Hepatocyte (in vitro differentiated cells): Measurements from ENCODE around the gene HDAC8. TPM values are rescaled to one million over a fixed set of nuclear protein-coding genes. Genes with fewer than 3 reads are reported as not detected.

Experiments
- DNase-seq: peaks from one replicate; pipeline ENCODE4 v3.0.0-alpha.2; 2016; ENCODE audit warnings: low spot score
- H2AFZ ChIP-seq: fragments of 200-600 bp; sonication (generic); 2 replicates; pipeline ENCODE4 v1.6.0; 2016; ENCODE audit warnings: antibody characterized with exemption, mild to moderate bottlenecking
- H3K27ac ChIP-seq: fragments of 200-600 bp; sonication (generic); 2 replicates; pipeline ENCODE4 v1.5.1; 2016; ENCODE audit warnings: mild to moderate bottlenecking
- H3K27me3 ChIP-seq: fragments of 200-600 bp; sonication (generic); 2 replicates; pipeline ENCODE4 v1.6.1; 2016
- H3K36me3 ChIP-seq: fragments of 200-600 bp; sonication (generic); replicated peaks from 2 replicates; pipeline ENCODE4 v1.5.1; 2016; ENCODE audit warnings: low read depth; ENCODE audit not compliant: insufficient read depth
- H3K4me1 ChIP-seq: fragments of 200-600 bp; sonication (generic); 2 replicates; pipeline ENCODE4 v1.5.1; 2016; ENCODE audit warnings: mild to moderate bottlenecking, moderate library complexity; ENCODE audit not compliant: insufficient read depth
- H3K4me2 ChIP-seq: fragments of 200-600 bp; sonication (generic); 2 replicates; pipeline ENCODE4 v1.6.0; 2016
- H3K4me3 ChIP-seq: fragments of 200-600 bp; sonication (generic); 2 replicates; pipeline ENCODE4 v1.5.1; 2016; ENCODE audit warnings: mild to moderate bottlenecking
- H3K79me2 ChIP-seq: fragments of 200-600 bp; sonication (generic); 2 replicates; pipeline ENCODE4 v1.6.0; 2017; ENCODE audit warnings: mild to moderate bottlenecking
- H3K9me2 ChIP-seq: fragments of 200-600 bp; sonication (generic); replicated peaks from 2 replicates; pipeline ENCODE4 v1.6.0; 2017; ENCODE audit warnings: mild to moderate bottlenecking; ENCODE audit not compliant: insufficient read depth
- H3K9me3 ChIP-seq: fragments of 200-600 bp; sonication (generic); 2 replicates; pipeline ENCODE4 v1.5.1; 2016; ENCODE audit warnings: low read depth, mild to moderate bottlenecking
- H4K20me1 ChIP-seq: fragments of 200-600 bp; sonication (generic); 2 replicates; pipeline ENCODE4 v1.6.0; 2016; ENCODE audit warnings: mild to moderate bottlenecking; ENCODE audit not compliant: insufficient read depth, poor library complexity, severe bottlenecking
- CTCF ChIP-seq: fragments of 200-600 bp; sonication (generic); IDR thresholded peaks from 2 replicates; pipeline ENCODE4 v1.5.1; 2016; ENCODE audit warnings: antibody characterized with exemption, mild to moderate bottlenecking; ENCODE audit not compliant: poor library complexity
- EZH2 ChIP-seq: fragments of 200-600 bp; sonication (generic); IDR thresholded peaks from 2 replicates; pipeline ENCODE4 v1.6.1; 2016; ENCODE audit warnings: antibody characterized with exemption, mild to moderate bottlenecking, borderline replicate concordance
- EZH2phosphoT487 ChIP-seq: fragments of 200-600 bp; sonication (generic); IDR thresholded peaks from one replicate; pipeline ENCODE4 v1.6.1; 2018; ENCODE audit warnings: antibody characterized with exemption, mild to moderate bottlenecking, low read depth, moderate library complexity; ENCODE audit not compliant: unreplicated experiment, severe bottlenecking
- WGBS: methylation state at CpG from one replicate; pipeline ENCODE4 v1.1.6; 2016; ENCODE audit warnings: low lambda C conversion rate; ENCODE audit errors: missing lambda C conversion rate; 5-methylcytosine and 5-hydroxymethylcytosine counted together
- polyA plus RNA-seq: library from polyadenylated mRNA; unstranded; fragments of >200 nt; fragmentation: Nextera tagmentation; extraction: Ambion mirVana; gene quantifications from 2 replicates; pipeline ENCODE4 v1.2.1, GENCODE V29; 2016
- total RNA-seq: library from RNA; depleted of rRNA; stranded (reverse); fragments of >200 nt; gene quantifications from 2 replicates; pipeline ENCODE4 v1.2.3, GENCODE V29; 2014

The HDAC8 gene
- total and polyA plus RNA-seq, 2 experiments from 2014 or later = 29.4 to 29.5 TPM

DNA sequence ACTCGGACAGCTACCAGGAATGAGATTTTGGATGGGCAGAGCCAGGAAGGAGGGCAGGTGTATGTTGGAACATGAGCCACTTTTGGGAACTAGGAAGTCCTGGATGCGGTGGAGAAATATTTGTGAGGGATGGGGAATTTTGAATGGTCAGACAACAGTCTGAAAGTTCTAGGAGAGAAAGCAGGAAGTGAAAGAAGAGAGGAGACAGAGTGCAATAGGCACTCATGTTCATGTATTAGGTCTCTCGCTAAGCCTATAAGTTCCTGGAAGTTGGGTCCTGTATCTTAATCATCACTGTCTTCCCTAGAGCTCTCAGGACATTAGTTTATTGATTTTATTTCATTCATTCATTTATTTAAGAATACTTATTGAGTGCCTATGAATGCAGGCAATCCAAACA, 201.2 kb downstream of the HDAC8 start:
- DNase-seq = no peak
- WGBS = 71% methylated on average over 3 of the region's 3 CpGs
- H4K20me1 ChIP-seq = no peaks in the 10 kb centered on the region
- no peaks in the 10 kb centered on the region for H3K9me2 ChIP-seq
- H3K4me1 ChIP-seq = no peaks in the 10 kb centered on the region
- no peaks in the 10 kb centered on the region for H3K9me3 ChIP-seq
- H3K27ac ChIP-seq = no peak overlapping the region
- no peaks in the 10 kb centered on the region for H3K36me3 ChIP-seq
- H3K4me2 ChIP-seq = no peak overlapping the region
- no peaks in the 10 kb centered on the region for H3K27me3 ChIP-seq
- H2AFZ ChIP-seq = no peak overlapping the region
- TF ChIP-seq CTCF = no peak
- TF ChIP-seq EZH2phosphoT487 = no peak
- TF ChIP-seq EZH2 = no peak
- H3K79me2 ChIP-seq = no peaks in the 10 kb centered on the region
- no peak overlapping the region for H3K4me3 ChIP-seq

GRCh38 chrX:72368796-72369195, 203.8 kb downstream of the HDAC8 start:
- H3K79me2 ChIP-seq = no peaks in the 10 kb centered on the region
- H3K36me3 ChIP-seq = no peaks in the 10 kb centered on the region
- H3K9me2 ChIP-seq = no peaks in the 10 kb centered on the region
- WGBS = 74% methylated on average over 8 of the region's 8 CpGs
- H3K4me3 ChIP-seq = no peak overlapping the region
- H3K9me3 ChIP-seq = no peaks in the 10 kb centered on the region
- H3K4me2 ChIP-seq = no peak overlapping the region
- no peak overlapping the region for H2AFZ ChIP-seq
- H3K27ac ChIP-seq = no peak overlapping the region
- no peak for TF ChIP-seq EZH2
- no peak for TF ChIP-seq EZH2phosphoT487
- no peak for TF ChIP-seq CTCF
- DNase-seq = no peak
- H3K27me3 ChIP-seq = no peaks in the 10 kb centered on the region
- H3K4me1 ChIP-seq = no peaks in the 10 kb centered on the region
- no peaks in the 10 kb centered on the region for H4K20me1 ChIP-seq

DNA sequence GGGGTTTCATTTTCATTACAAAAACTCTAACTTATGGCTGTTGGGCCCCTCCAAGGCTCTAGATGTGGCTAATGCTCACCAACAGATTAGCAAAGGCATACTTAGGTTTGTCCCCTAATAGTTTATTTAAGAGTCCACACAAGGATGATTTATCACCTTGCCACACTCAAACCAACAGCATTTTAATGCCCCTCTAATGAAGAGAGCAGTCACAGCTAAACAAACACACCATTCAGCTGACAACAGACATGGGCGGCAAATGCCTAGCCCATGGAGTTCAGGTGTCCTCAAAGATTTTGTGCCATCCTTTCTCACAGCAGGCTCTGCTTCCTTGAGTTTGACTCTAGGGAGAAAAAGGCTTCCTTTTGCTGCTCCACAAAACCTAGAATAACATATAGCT, 205.1 kb downstream of the HDAC8 start:
- H3K4me3 ChIP-seq = no peak overlapping the region
- TF ChIP-seq CTCF = no peak
- no peak for TF ChIP-seq EZH2
- no peak for TF ChIP-seq EZH2phosphoT487
- H4K20me1 ChIP-seq = no peaks in the 10 kb centered on the region
- H3K36me3 ChIP-seq = no peaks in the 10 kb centered on the region
- H3K9me3 ChIP-seq = no peaks in the 10 kb centered on the region
- H3K4me2 ChIP-seq = no peak overlapping the region
- 100% methylated on average over 1 of the region's 1 CpG for WGBS
- H3K4me1 ChIP-seq = no peaks in the 10 kb centered on the region
- H3K79me2 ChIP-seq = no peaks in the 10 kb centered on the region
- H3K27me3 ChIP-seq = no peaks in the 10 kb centered on the region
- no peaks in the 10 kb centered on the region for H3K9me2 ChIP-seq
- no peak overlapping the region for H2AFZ ChIP-seq
- no peak overlapping the region for H3K27ac ChIP-seq
- no peak for DNase-seq
